Iris pigment epithelial cell (primary cell): Measurements from ENCODE around the gene SPRR1B.
"Not testable (repeated sequence)": the region's sequence is repeated elsewhere in the genome, so short reads cannot be mapped to it uniquely, and the experiment has no call there.

Source experiments
- DNase-seq: peaks from one replicate; pipeline ENCODE4 v3.0.0-alpha.2; 2011; ENCODE audit warnings: low read depth

Gene SPRR1B

GRCh38 chr1:153040950-153041631 lies 10.1 kb downstream of the SPRR1B start, which contains the start of gene SPRR2D:
Gene SPRR2D, minus strand, starts transcription at chr1:153041120. Its CDS starts 774 bp downstream, at chr1:153040346.
- DNase-seq: no peak

GRCh38 chr1:153049211-153049610 lies 18.2 kb downstream of the SPRR1B start:
- DNase-seq: no peak

GRCh38 chr1:153056111-153056510 lies 25.1 kb downstream of the SPRR1B start:
- not testable (repeated sequence) for DNase-seq

- no peak for DNase-seq
These were observed 26.4 kb downstream of the SPRR1B start, which contains the start of gene SPRR2A for GRCh38 chr1:153057375-153057774. Gene SPRR2A, minus strand, starts transcription at chr1:153057512. Its CDS starts 777 bp downstream, at chr1:153056735.

- no peak for DNase-seq
These were observed 27.2 kb downstream of the SPRR1B start for GRCh38 chr1:153058154-153058553.

GRCh38 chr1:153058826-153059784 lies 28.1 kb downstream of the SPRR1B start:
- DNase-seq: no peak

- no peak for DNase-seq
These were observed 39.2 kb downstream of the SPRR1B start for GRCh38 chr1:153070243-153070642.

- no peak for DNase-seq
These were observed 40.5 kb downstream of the SPRR1B start, which contains the start of gene SPRR2B for GRCh38 chr1:153071511-153071910. Gene SPRR2B, minus strand, starts transcription at chr1:153071611. Its CDS starts 772 bp downstream, at chr1:153070839.

GRCh38 chr1:153072806-153073726 lies 42.1 kb downstream of the SPRR1B start:
- no peak for DNase-seq

- no peak for DNase-seq
These were observed 50.7 kb downstream of the SPRR1B start for GRCh38 chr1:153081736-153082135.
